Cardiac muscle cell (in vitro differentiated cells and primary cell): ENCODE data around the gene TMEM132A. TPM values are rescaled to one million over a fixed set of nuclear protein-coding genes. Genes with fewer than 3 reads are reported as not detected.
A peak's percentile ranks its signal among the peaks of the same experiment; 100 is the strongest.

Source experiments
- DNase-seq, 2 donors: peaks; one replicate each; pipeline versions ENCODE4 v3.0.0 to v3.0.0-alpha.2; 2010 to 2017; ENCODE audit warnings: low read depth in 1 of 2, low spot score in 1 of 2
- H3K27ac ChIP-seq: fragments of 200-600 bp; sonication (generic); 2 replicates; pipeline ENCODE4 v1.5.1; 2016
- H3K27me3 ChIP-seq: fragments of 200-600 bp; sonication (generic); 2 replicates; pipeline ENCODE4 v1.6.0; 2016; ENCODE audit warnings: control low read depth
- H3K36me3 ChIP-seq: fragments of 200-600 bp; sonication (generic); 2 replicates; pipeline ENCODE4 v1.5.1; 2016; ENCODE audit warnings: control low read depth
- H3K4me1 ChIP-seq: fragments of 200-600 bp; sonication (generic); 2 replicates; pipeline ENCODE4 v1.8.1; 2017; ENCODE audit warnings: low read depth, mild to moderate bottlenecking, mixed run types
- H3K4me3 ChIP-seq: fragments of 200-600 bp; sonication (generic); 2 replicates; pipeline ENCODE4 v1.5.1; 2016; ENCODE audit warnings: mild to moderate bottlenecking
- H3K9me3 ChIP-seq: fragments of 200-600 bp; sonication (generic); 2 replicates; pipeline ENCODE4 v1.5.1; 2017; ENCODE audit warnings: low read depth, mild to moderate bottlenecking, control low read depth
- polyA plus RNA-seq: library from polyadenylated mRNA; unstranded; fragments of >200 nt; fragmentation: Nextera tagmentation; extraction: Ambion mirVana; gene quantifications from 2 replicates; pipeline ENCODE4 v1.2.1, GENCODE V29; 2016
- total RNA-seq: library from RNA; depleted of rRNA; stranded (reverse); fragments of >200 nt; gene quantifications from 2 replicates; pipeline ENCODE4 v1.2.3, GENCODE V29; 2016
- TF ChIP-seq, protein P1 (sequence below): IDR thresholded peaks from 2 replicates; pipeline ENCODE4 v1.5.1; 2012; ENCODE audit warnings: low read depth, mild to moderate bottlenecking, low read length

The TMEM132A gene
- total and polyA plus RNA-seq, 2 experiments from 2014 or later: 154 to 176 TPM

DNA sequence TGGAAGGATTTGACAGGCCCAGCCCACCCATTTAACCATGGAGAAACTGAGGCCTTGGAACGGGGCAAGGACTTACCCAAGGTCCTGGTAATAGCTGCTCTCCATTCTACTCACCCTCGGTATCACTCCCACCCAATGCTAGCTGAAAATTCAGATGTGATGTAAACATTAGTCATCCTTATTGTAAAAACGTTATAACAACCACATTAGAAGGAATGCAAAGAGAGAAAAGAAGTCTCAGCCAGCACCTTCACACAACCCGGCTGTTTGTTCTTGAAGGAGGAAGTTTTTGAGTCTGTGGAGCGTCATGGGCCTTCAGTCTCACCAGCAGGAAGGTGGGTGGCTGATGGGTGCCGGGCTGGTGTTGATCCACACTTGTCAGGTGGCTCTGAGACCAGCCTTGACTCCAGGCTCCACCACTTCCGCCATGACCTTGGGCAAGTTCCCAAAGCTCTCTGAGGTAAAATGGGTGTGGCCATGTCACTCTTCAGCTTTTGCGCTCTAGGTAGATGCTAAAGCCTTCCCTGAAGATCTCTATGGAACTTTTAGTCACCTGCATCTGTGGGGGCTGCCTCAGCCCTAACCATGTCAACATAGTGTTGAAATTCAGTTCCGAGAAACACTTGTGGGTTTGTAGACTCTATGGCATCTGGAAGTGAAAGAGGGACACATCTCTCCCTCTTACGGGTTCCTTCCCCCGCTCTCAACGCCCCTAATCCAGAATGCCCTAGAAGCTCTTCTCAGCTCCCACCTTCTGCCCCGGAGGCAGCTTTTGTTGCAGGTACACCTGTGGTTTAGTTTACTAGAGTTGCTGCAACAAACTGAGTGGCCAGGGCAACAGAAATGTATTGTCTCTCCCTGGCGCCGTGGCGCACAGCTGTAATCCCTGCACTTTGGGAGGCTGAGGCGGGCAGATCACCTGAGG, 62.0 kb downstream of the TMEM132A start:
- Histone ChIP-seq H3K36me3 (no peaks in the 10 kb centered on the region), H3K27ac (no peak overlapping the region), H3K4me1 (no peaks in the 10 kb centered on the region), H3K4me3 (no peak overlapping the region), H3K27me3 (no peaks in the 10 kb centered on the region), H3K9me3 (no peaks in the 10 kb centered on the region)
- peak in 1 of 2 donors; percentile 31 for DNase-seq
- TF ChIP-seq, protein P1, sequence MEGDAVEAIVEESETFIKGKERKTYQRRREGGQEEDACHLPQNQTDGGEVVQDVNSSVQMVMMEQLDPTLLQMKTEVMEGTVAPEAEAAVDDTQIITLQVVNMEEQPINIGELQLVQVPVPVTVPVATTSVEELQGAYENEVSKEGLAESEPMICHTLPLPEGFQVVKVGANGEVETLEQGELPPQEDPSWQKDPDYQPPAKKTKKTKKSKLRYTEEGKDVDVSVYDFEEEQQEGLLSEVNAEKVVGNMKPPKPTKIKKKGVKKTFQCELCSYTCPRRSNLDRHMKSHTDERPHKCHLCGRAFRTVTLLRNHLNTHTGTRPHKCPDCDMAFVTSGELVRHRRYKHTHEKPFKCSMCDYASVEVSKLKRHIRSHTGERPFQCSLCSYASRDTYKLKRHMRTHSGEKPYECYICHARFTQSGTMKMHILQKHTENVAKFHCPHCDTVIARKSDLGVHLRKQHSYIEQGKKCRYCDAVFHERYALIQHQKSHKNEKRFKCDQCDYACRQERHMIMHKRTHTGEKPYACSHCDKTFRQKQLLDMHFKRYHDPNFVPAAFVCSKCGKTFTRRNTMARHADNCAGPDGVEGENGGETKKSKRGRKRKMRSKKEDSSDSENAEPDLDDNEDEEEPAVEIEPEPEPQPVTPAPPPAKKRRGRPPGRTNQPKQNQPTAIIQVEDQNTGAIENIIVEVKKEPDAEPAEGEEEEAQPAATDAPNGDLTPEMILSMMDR: no peak

Other genes starting within 250 kb of the TMEM132A start
- gene MS4A8, start 224.8 kb upstream of the TMEM132A start, total RNA-seq: not detected in 2 replicates
- not detected in 2 replicates for gene MS4A8, start 224.8 kb upstream of the TMEM132A start, polyA plus RNA-seq
- not detected in 2 replicates for gene MS4A18, start 199.7 kb upstream of the TMEM132A start, total RNA-seq
- gene MS4A18, start 199.7 kb upstream of the TMEM132A start, polyA plus RNA-seq: not detected in 2 replicates
- gene MS4A15, start 167.6 kb upstream of the TMEM132A start, total RNA-seq: not detected in 2 replicates
- gene MS4A15, start 167.6 kb upstream of the TMEM132A start, polyA plus RNA-seq: not detected in 2 replicates
- gene MS4A10, start 139.1 kb upstream of the TMEM132A start, total RNA-seq: not detected in 2 replicates
- not detected in 2 replicates for gene MS4A10, start 139.1 kb upstream of the TMEM132A start, polyA plus RNA-seq
- 16.5 and 18.1 TPM in 2 replicates for gene CCDC86, start 82.3 kb upstream of the TMEM132A start, total RNA-seq
- 30.9 and 37.4 TPM in 2 replicates for gene CCDC86, start 82.3 kb upstream of the TMEM132A start, polyA plus RNA-seq
- gene PTGDR2, start 68.5 kb upstream of the TMEM132A start, total RNA-seq: 0.04 and 0.09 TPM in 2 replicates
- gene PTGDR2, start 68.5 kb upstream of the TMEM132A start, polyA plus RNA-seq: 0.07 TPM in 2 replicates
- gene ZP1, start 56.9 kb upstream of the TMEM132A start, total RNA-seq: not detected in 2 replicates
- gene ZP1, start 56.9 kb upstream of the TMEM132A start, polyA plus RNA-seq: 1.9 TPM in 1 of 2 replicates, not detected in the other
- gene PRPF19, start 17.9 kb upstream of the TMEM132A start, total RNA-seq: 58.8 and 75.2 TPM in 2 replicates
- 14.9 and 17.0 TPM in 2 replicates for gene PRPF19, start 17.9 kb upstream of the TMEM132A start, polyA plus RNA-seq
- 56.7 and 66.3 TPM in 2 replicates for gene TMEM109, start 10.3 kb upstream of the TMEM132A start, total RNA-seq
- 77.7 and 109 TPM in 2 replicates for gene TMEM109, start 10.3 kb upstream of the TMEM132A start, polyA plus RNA-seq
- gene SLC15A3, start 27.7 kb downstream of the TMEM132A start, total RNA-seq: 2.1 TPM in 1 of 2 replicates, not detected in the other
- 0.27 TPM in 1 of 2 replicates, not detected in the other for gene SLC15A3, start 27.7 kb downstream of the TMEM132A start, polyA plus RNA-seq
- 0.35 and 4.2 TPM in 2 replicates for gene CD6, start 47.2 kb downstream of the TMEM132A start, total RNA-seq
- not detected in 2 replicates for gene CD6, start 47.2 kb downstream of the TMEM132A start, polyA plus RNA-seq
- not detected in 2 replicates for gene CD5, start 178.0 kb downstream of the TMEM132A start, total RNA-seq
- gene CD5, start 178.0 kb downstream of the TMEM132A start, polyA plus RNA-seq: not detected in 2 replicates
- gene VPS37C, start 237.0 kb downstream of the TMEM132A start, total RNA-seq: 22.0 and 24.6 TPM in 2 replicates
- 19.2 and 20.8 TPM in 2 replicates for gene VPS37C, start 237.0 kb downstream of the TMEM132A start, polyA plus RNA-seq